GM19193 (cell line): ENCODE results near the gene TMEM205.

Experiments
- POLR2A ChIP-seq: IDR thresholded peaks from 4 replicates; pipeline ENCODE4 v1.6.1; 2011; ENCODE audit not compliant: insufficient read depth, insufficient read length; ENCODE audit errors: extremely low read depth

The TMEM205 gene

GRCh38 chr19:11375143-11375948 is 29.3 kb upstream of the TMEM205 start:
- TF ChIP-seq POLR2A: peak; percentile 68

- peak; percentile 89 for TF ChIP-seq POLR2A
Observed at GRCh38 chr19:11374433-11375142, 28.5 kb upstream of the TMEM205 start, which contains the start of gene SWSAP1. Gene SWSAP1, plus strand, starts transcription at chr19:11374666. Its CDS starts 15 bp downstream, at chr19:11374681.

GRCh38 chr19:11373885-11374432 is 27.9 kb upstream of the TMEM205 start:
- TF ChIP-seq POLR2A: no peak

- TF ChIP-seq POLR2A: no peak
Observed at GRCh38 chr19:11373166-11373884, 27.3 kb upstream of the TMEM205 start.

GRCh38 chr19:11370744-11371143 is 24.7 kb upstream of the TMEM205 start:
- no peak for TF ChIP-seq POLR2A

- no peak for TF ChIP-seq POLR2A
Observed at GRCh38 chr19:11367528-11367927, 21.5 kb upstream of the TMEM205 start.

GRCh38 chr19:11365557-11366117 is 19.6 kb upstream of the TMEM205 start:
- TF ChIP-seq POLR2A: no peak

GRCh38 chr19:11364935-11365334 is 18.9 kb upstream of the TMEM205 start:
- no peak for TF ChIP-seq POLR2A

- TF ChIP-seq POLR2A: no peak
Observed at GRCh38 chr19:11364296-11364904, 18.3 kb upstream of the TMEM205 start.

- no peak for TF ChIP-seq POLR2A
Observed at GRCh38 chr19:11363881-11364280, 17.8 kb upstream of the TMEM205 start.

GRCh38 chr19:11361771-11362731 is 16.0 kb upstream of the TMEM205 start:
- no peak for TF ChIP-seq POLR2A

GRCh38 chr19:11361037-11361770 is 15.1 kb upstream of the TMEM205 start:
- TF ChIP-seq POLR2A: no peak
